GM23338 (cell line): Measurements from ENCODE around the gene GNAT1. TPM values are rescaled to one million over a fixed set of nuclear protein-coding genes. Genes with fewer than 3 reads are reported as not detected.

ENCODE experiments used
- ATAC-seq: fragments of 200-7000 bp; cut with Tn5 transposase; 3 replicates; pipeline ENCODE4 v1.9.1; 2020
- DNase-seq: peaks from one replicate; pipeline ENCODE4 v3.0.0-alpha.2; 2015; ENCODE audit warnings: low spot score
- H2AFZ ChIP-seq: fragments of 200-600 bp; sonication (generic); 2 replicates; pipeline ENCODE4 v1.8.0; 2016; ENCODE audit warnings: antibody characterized with exemption, mild to moderate bottlenecking, moderate library complexity
- H3F3A ChIP-seq: fragments of 200-600 bp; sonication (generic); replicated peaks from 2 replicates; pipeline ENCODE4 v1.8.0; 2017; ENCODE audit warnings: antibody characterized with exemption, mixed run types, low read depth
- H3K27ac ChIP-seq: fragments of 200-600 bp; sonication (generic); 2 replicates; pipeline ENCODE4 v1.6.1; 2016; ENCODE audit warnings: low read depth
- H3K27me3 ChIP-seq: fragments of 200-600 bp; sonication (generic); 2 replicates; pipeline ENCODE4 v1.8.0; 2016; ENCODE audit warnings: mild to moderate bottlenecking, mixed run types, moderate library complexity; ENCODE audit not compliant: insufficient read depth
- H3K36me3 ChIP-seq: fragments of 200-600 bp; sonication (generic); 2 replicates; pipeline ENCODE4 v1.8.0; 2016; ENCODE audit warnings: mild to moderate bottlenecking; ENCODE audit not compliant: insufficient read depth
- H3K4me1 ChIP-seq: fragments of 200-600 bp; sonication (generic); 2 replicates; pipeline ENCODE4 v1.8.0; 2016; ENCODE audit warnings: mild to moderate bottlenecking, moderate library complexity; ENCODE audit not compliant: insufficient read depth
- H3K4me2 ChIP-seq: fragments of 200-600 bp; sonication (generic); 2 replicates; pipeline ENCODE4 v1.7.1; 2017; ENCODE audit warnings: mixed run types
- H3K4me3 ChIP-seq: fragments of 200-600 bp; sonication (generic); 2 replicates; pipeline ENCODE4 v1.6.1; 2016; ENCODE audit warnings: mixed run types
- H3K79me2 ChIP-seq: fragments of 200-600 bp; sonication (generic); replicated peaks from 2 replicates; pipeline ENCODE4 v1.8.0; 2017; ENCODE audit warnings: mild to moderate bottlenecking; ENCODE audit not compliant: insufficient read depth
- H3K9me2 ChIP-seq: fragments of 200-600 bp; sonication (generic); 2 replicates; pipeline ENCODE4 v1.8.0; 2017; ENCODE audit not compliant: insufficient read depth
- H4K20me1 ChIP-seq: fragments of 200-600 bp; sonication (generic); replicated peaks from 2 replicates; pipeline ENCODE4 v1.8.0; 2017; ENCODE audit warnings: mild to moderate bottlenecking; ENCODE audit not compliant: insufficient read depth
- H3K27ac Mint-ChIP-seq: 2 replicates; pipeline ENCODE4 v1.8.0; 2020; ENCODE audit warnings: inconsistent platforms, mild to moderate bottlenecking, moderate library complexity, mixed read lengths
- H3K27me3 Mint-ChIP-seq: 3 replicates; pipeline ENCODE4 v1.8.0; 2022; ENCODE audit warnings: low read depth, mild to moderate bottlenecking, moderate library complexity, mixed read lengths, inconsistent platforms; ENCODE audit not compliant: insufficient read depth, poor library complexity
- H3K36me3 Mint-ChIP-seq: 3 replicates; pipeline ENCODE4 v1.8.0; 2021; ENCODE audit warnings: low read depth, mild to moderate bottlenecking, inconsistent platforms, moderate library complexity, mixed read lengths
- H3K4me1 Mint-ChIP-seq: 3 replicates; pipeline ENCODE4 v1.8.0; 2020; ENCODE audit warnings: mild to moderate bottlenecking, inconsistent platforms, mixed read lengths
- H3K4me3 Mint-ChIP-seq: 3 replicates; pipeline ENCODE4 v1.8.0; 2021; ENCODE audit warnings: moderate library complexity, mild to moderate bottlenecking, inconsistent platforms, mixed read lengths
- H3K9me3 Mint-ChIP-seq: 3 replicates; pipeline ENCODE4 v1.8.0; 2020; ENCODE audit warnings: moderate library complexity, mild to moderate bottlenecking, inconsistent platforms, mixed read lengths
- CREB1 ChIP-seq: fragments of 250-450 bp; sonication (Bioruptor Pico); IDR thresholded peaks from 2 replicates; pipeline ENCODE4 v1.5.0; 2020; ENCODE audit warnings: low read depth, mild to moderate bottlenecking, moderate library complexity
- EZH2 ChIP-seq: fragments of 200-600 bp; sonication (generic); IDR thresholded peaks from one replicate; pipeline ENCODE4 v1.8.0; 2017; ENCODE audit warnings: antibody characterized with exemption, mild to moderate bottlenecking, low read depth; ENCODE audit not compliant: unreplicated experiment
- EZH2phosphoT487 ChIP-seq: fragments of 200-600 bp; sonication (generic); IDR thresholded peaks from one replicate; pipeline ENCODE4 v1.8.1; 2018; ENCODE audit warnings: antibody characterized with exemption; ENCODE audit not compliant: unreplicated experiment
- JUNB ChIP-seq: IDR thresholded peaks from one replicate; pipeline ENCODE4 v1.6.1; 2016; ENCODE audit warnings: antibody characterized with exemption; ENCODE audit not compliant: unreplicated experiment
- NANOG ChIP-seq: IDR thresholded peaks from 2 replicates; pipeline ENCODE4 v1.6.1; 2016; ENCODE audit warnings: antibody characterized with exemption, borderline replicate concordance
- POLR2AphosphoS5 ChIP-seq: IDR thresholded peaks from 2 replicates; pipeline ENCODE4 v1.6.1; 2016; ENCODE audit warnings: antibody characterized with exemption, low read depth
- STAT1 ChIP-seq: IDR thresholded peaks from one replicate; pipeline ENCODE4 v1.6.1; 2016; ENCODE audit warnings: antibody characterized with exemption; ENCODE audit not compliant: unreplicated experiment
- ZNF114 ChIP-seq: fragments of 250-450 bp; sonication (Bioruptor Pico); IDR thresholded peaks from 2 replicates; pipeline ENCODE4 v1.5.0; 2020; ENCODE audit warnings: mild to moderate bottlenecking, moderate library complexity
- ZNF331 ChIP-seq: fragments of 250-450 bp; sonication (Bioruptor Pico); IDR thresholded peaks from 2 replicates; pipeline ENCODE4 v1.5.0; 2020; ENCODE audit warnings: low read depth, mild to moderate bottlenecking, moderate library complexity
- polyA plus RNA-seq: library from polyadenylated mRNA; unstranded; fragments of >200 nt; fragmentation: Nextera tagmentation; extraction: Ambion mirVana; gene quantifications from 2 replicates; pipeline ENCODE4 v1.2.1, GENCODE V29; 2016
- total RNA-seq: library from RNA; depleted of rRNA; stranded (reverse); fragments of >200 nt; shearing (Covaris generic); gene quantifications from 2 replicates; pipeline ENCODE4 v1.2.3, GENCODE V29; 2014
- TF ChIP-seq, protein P1 (sequence below), 2 experiments: fragments of 200-600 bp in 1 of 2; sonication (generic) in 1 of 2; conservative IDR thresholded peaks; 2 replicates each; pipeline versions ENCODE4 v1.5.1 to v1.6.1; 2016 to 2017; ENCODE audit warnings: antibody characterized with exemption in 2 of 2, low read depth in 2 of 2, mild to moderate bottlenecking in 2 of 2, moderate library complexity in 1 of 2
- TF ChIP-seq, protein P2 (sequence below): IDR thresholded peaks from one replicate; pipeline ENCODE4 v1.6.1; 2018; ENCODE audit warnings: antibody characterized with exemption; ENCODE audit not compliant: unreplicated experiment
- TF ChIP-seq, protein P3 (sequence below): IDR thresholded peaks from 2 replicates; pipeline ENCODE4 v1.6.1; 2016; ENCODE audit warnings: antibody characterized with exemption
- TF ChIP-seq, protein P4 (sequence below): fragments of 250-450 bp; sonication (Bioruptor Pico); IDR thresholded peaks from 2 replicates; pipeline ENCODE4 v1.5.0; 2020; ENCODE audit warnings: mild to moderate bottlenecking, moderate library complexity

GNAT1 gene
- total and polyA plus RNA-seq, 2 experiments from 2014 or later, result not detected

DNA sequence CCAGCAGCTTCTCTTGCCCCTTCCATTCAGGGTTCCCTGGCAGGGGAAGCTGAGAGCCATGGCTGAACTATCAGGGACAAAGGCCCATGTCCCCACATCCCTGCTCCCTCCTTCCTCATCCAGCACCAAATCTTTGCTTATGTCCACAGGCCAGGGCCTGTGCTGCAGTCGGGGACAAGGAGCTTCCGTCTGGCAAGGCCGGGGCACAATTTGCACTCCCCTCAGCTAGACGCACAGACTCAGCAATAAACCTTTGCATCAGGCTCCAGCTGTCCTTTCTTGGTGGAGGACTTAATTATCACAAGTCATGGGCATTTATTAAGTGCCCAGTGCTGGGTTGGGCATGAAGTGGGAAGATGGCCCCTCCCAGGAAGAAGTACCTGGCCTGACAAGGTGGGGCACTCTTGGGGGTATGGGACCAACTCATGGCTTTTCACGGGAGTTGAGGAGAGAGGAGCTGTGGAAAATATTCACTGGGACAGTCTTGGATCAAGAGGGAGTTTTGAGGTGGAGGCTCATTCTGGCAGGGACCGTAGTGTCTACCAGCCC lies 4.9 kb downstream of the GNAT1 start:
- Histone ChIP-seq H3K4me2 (no peak overlapping the region), H3K27me3 (peaks cover 12% of the 10 kb centered on the region; the same call in 1 of the 2 replicates), H3K36me3 (no peaks in the 10 kb centered on the region), H3K79me2 (no peaks in the 10 kb centered on the region), H4K20me1 (no peaks in the 10 kb centered on the region), H2AFZ (no peak overlapping the region), H3K27ac (no peak overlapping the region), H3F3A (no peaks in the 10 kb centered on the region), H3K9me2 (no peaks in the 10 kb centered on the region), H3K4me1 (peaks cover 8% of the 10 kb centered on the region; the same call in 1 of the 2 replicates), H3K4me3 (no peak overlapping the region)
- no peak overlapping the region for H3K4me3 Mint-ChIP-seq
- DNase-seq (no peak), ATAC-seq (no peak)
- no peaks in the 10 kb centered on the region for H3K9me3 Mint-ChIP-seq
- TF ChIP-seq STAT1, result no peak
- TF ChIP-seq, protein P1, sequence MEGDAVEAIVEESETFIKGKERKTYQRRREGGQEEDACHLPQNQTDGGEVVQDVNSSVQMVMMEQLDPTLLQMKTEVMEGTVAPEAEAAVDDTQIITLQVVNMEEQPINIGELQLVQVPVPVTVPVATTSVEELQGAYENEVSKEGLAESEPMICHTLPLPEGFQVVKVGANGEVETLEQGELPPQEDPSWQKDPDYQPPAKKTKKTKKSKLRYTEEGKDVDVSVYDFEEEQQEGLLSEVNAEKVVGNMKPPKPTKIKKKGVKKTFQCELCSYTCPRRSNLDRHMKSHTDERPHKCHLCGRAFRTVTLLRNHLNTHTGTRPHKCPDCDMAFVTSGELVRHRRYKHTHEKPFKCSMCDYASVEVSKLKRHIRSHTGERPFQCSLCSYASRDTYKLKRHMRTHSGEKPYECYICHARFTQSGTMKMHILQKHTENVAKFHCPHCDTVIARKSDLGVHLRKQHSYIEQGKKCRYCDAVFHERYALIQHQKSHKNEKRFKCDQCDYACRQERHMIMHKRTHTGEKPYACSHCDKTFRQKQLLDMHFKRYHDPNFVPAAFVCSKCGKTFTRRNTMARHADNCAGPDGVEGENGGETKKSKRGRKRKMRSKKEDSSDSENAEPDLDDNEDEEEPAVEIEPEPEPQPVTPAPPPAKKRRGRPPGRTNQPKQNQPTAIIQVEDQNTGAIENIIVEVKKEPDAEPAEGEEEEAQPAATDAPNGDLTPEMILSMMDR (conservative IDR thresholded peaks at IDR 0.05; ENCODE audit: low read depth in 2 of 2), result no peak
- no peak for TF ChIP-seq ZNF114 (CRISPR knock-in tag)
- TF ChIP-seq EZH2phosphoT487, result no peak
- TF ChIP-seq ZNF331 (CRISPR knock-in tag), result no peak
- TF ChIP-seq POLR2AphosphoS5, result no peak
- TF ChIP-seq, protein P2, sequence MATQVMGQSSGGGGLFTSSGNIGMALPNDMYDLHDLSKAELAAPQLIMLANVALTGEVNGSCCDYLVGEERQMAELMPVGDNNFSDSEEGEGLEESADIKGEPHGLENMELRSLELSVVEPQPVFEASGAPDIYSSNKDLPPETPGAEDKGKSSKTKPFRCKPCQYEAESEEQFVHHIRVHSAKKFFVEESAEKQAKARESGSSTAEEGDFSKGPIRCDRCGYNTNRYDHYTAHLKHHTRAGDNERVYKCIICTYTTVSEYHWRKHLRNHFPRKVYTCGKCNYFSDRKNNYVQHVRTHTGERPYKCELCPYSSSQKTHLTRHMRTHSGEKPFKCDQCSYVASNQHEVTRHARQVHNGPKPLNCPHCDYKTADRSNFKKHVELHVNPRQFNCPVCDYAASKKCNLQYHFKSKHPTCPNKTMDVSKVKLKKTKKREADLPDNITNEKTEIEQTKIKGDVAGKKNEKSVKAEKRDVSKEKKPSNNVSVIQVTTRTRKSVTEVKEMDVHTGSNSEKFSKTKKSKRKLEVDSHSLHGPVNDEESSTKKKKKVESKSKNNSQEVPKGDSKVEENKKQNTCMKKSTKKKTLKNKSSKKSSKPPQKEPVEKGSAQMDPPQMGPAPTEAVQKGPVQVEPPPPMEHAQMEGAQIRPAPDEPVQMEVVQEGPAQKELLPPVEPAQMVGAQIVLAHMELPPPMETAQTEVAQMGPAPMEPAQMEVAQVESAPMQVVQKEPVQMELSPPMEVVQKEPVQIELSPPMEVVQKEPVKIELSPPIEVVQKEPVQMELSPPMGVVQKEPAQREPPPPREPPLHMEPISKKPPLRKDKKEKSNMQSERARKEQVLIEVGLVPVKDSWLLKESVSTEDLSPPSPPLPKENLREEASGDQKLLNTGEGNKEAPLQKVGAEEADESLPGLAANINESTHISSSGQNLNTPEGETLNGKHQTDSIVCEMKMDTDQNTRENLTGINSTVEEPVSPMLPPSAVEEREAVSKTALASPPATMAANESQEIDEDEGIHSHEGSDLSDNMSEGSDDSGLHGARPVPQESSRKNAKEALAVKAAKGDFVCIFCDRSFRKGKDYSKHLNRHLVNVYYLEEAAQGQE, result no peak
- no peak for TF ChIP-seq CREB1 (CRISPR knock-in tag)
- TF ChIP-seq NANOG, result no peak
- TF ChIP-seq, protein P3, sequence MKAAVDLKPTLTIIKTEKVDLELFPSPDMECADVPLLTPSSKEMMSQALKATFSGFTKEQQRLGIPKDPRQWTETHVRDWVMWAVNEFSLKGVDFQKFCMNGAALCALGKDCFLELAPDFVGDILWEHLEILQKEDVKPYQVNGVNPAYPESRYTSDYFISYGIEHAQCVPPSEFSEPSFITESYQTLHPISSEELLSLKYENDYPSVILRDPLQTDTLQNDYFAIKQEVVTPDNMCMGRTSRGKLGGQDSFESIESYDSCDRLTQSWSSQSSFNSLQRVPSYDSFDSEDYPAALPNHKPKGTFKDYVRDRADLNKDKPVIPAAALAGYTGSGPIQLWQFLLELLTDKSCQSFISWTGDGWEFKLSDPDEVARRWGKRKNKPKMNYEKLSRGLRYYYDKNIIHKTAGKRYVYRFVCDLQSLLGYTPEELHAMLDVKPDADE, result no peak
- TF ChIP-seq, protein P4, sequence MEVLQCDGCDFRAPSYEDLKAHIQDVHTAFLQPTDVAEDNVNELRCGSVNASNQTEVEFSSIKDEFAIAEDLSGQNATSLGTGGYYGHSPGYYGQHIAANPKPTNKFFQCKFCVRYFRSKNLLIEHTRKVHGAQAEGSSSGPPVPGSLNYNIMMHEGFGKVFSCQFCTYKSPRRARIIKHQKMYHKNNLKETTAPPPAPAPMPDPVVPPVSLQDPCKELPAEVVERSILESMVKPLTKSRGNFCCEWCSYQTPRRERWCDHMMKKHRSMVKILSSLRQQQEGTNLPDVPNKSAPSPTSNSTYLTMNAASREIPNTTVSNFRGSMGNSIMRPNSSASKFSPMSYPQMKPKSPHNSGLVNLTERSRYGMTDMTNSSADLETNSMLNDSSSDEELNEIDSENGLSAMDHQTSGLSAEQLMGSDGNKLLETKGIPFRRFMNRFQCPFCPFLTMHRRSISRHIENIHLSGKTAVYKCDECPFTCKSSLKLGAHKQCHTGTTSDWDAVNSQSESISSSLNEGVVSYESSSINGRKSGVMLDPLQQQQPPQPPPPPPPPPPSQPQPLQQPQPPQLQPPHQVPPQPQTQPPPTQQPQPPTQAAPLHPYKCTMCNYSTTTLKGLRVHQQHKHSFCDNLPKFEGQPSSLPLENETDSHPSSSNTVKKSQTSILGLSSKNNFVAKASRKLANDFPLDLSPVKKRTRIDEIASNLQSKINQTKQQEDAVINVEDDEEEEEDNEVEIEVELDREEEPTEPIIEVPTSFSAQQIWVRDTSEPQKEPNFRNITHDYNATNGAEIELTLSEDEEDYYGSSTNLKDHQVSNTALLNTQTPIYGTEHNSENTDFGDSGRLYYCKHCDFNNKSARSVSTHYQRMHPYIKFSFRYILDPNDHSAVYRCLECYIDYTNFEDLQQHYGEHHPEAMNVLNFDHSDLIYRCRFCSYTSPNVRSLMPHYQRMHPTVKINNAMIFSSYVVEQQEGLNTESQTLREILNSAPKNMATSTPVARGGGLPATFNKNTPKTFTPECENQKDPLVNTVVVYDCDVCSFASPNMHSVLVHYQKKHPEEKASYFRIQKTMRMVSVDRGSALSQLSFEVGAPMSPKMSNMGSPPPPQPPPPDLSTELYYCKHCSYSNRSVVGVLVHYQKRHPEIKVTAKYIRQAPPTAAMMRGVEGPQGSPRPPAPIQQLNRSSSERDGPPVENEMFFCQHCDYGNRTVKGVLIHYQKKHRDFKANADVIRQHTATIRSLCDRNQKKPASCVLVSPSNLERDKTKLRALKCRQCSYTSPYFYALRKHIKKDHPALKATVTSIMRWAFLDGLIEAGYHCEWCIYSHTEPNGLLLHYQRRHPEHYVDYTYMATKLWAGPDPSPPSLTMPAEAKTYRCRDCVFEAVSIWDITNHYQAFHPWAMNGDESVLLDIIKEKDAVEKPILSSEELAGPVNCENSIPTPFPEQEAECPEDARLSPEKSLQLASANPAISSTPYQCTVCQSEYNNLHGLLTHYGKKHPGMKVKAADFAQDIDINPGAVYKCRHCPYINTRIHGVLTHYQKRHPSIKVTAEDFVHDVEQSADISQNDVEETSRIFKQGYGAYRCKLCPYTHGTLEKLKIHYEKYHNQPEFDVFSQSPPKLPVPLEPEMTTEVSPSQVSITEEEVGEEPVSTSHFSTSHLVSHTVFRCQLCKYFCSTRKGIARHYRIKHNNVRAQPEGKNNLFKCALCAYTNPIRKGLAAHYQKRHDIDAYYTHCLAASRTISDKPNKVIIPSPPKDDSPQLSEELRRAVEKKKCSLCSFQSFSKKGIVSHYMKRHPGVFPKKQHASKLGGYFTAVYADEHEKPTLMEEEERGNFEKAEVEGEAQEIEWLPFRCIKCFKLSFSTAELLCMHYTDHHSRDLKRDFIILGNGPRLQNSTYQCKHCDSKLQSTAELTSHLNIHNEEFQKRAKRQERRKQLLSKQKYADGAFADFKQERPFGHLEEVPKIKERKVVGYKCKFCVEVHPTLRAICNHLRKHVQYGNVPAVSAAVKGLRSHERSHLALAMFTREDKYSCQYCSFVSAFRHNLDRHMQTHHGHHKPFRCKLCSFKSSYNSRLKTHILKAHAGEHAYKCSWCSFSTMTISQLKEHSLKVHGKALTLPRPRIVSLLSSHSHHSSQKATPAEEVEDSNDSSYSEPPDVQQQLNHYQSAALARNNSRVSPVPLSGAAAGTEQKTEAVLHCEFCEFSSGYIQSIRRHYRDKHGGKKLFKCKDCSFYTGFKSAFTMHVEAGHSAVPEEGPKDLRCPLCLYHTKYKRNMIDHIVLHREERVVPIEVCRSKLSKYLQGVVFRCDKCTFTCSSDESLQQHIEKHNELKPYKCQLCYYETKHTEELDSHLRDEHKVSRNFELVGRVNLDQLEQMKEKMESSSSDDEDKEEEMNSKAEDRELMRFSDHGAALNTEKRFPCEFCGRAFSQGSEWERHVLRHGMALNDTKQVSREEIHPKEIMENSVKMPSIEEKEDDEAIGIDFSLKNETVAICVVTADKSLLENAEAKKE (CRISPR knock-in tag), result no peak
- no peak for TF ChIP-seq JUNB
- TF ChIP-seq EZH2, result no peak
- H3K27ac Mint-ChIP-seq, result no peak overlapping the region
- peaks cover 6% of the 10 kb centered on the region for H3K4me1 Mint-ChIP-seq
- H3K36me3 Mint-ChIP-seq, result no peaks in the 10 kb centered on the region
- H3K27me3 Mint-ChIP-seq, result peaks cover 16% of the 10 kb centered on the region
